Measurements from ENCODE around the gene SLK.

The SLK gene

GRCh38 chr10:103991393-103992128 lies 24.6 kb downstream of the SLK start:
- no peak for DNase-seq

DNA sequence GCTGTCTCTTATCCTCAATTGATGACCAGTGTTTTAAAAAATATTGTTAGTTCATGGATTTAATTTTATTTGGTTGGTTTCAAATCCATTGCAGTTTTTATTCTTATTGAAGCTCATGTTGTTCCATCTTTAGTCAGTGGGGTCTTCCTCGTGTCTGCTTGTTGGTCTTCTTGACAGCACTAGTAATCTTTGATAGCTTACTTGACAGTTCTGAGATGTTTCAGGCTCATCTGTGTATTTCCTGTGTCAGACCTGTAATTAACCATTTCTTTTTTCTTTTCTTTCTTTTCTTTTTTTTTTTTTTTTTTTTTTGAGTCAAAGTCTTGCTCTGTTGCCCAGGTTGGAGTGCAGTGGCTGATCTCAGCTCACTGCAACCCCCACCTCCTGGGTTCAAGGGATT lies 28.2 kb downstream of the SLK start:
- no peak for DNase-seq

- DNase-seq, result no peak
Observed at GRCh38 chr10:103998805-103999204, 31.9 kb downstream of the SLK start.

- DNase-seq, result no peak
Observed at GRCh38 chr10:104002911-104003310, 36.0 kb downstream of the SLK start.

DNA sequence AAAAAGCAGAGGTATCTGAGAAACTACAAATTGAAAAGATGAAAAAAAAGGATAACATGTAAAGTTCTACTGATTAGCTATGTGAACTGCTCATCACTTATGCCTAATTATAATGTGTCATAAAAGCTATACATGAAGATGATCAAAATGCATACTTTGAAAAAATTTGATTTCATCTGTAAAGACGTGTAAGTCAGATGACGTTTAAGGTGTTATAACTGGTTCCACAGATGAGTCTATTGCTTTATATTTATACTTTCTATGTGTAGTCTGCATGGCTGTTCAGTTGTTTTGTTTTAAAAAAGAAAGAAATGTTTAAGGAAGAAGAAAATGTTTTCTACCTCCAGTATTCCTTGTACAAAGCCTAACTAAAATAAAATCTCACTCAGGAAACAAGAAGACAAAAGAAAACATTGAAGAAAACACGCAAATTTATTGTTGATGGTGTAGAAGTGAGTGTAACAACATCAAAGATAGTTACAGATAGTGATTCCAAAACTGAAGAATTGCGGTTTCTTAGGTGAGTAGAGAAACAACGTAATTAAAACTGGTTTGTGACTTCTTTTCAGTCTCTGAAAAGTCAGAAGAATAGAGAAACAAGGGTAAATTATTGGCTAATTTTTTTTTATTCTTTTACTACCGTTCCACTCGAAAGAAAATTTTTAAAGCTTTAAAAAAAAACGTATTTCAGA lies 38.4 kb downstream of the SLK start:
- no peak for DNase-seq

- no peak for DNase-seq
Observed at GRCh38 chr10:104011904-104012303, 45.0 kb downstream of the SLK start.

- no peak for DNase-seq
Observed at GRCh38 chr10:104013489-104013888, 46.5 kb downstream of the SLK start.

- no peak for DNase-seq
Observed at GRCh38 chr10:104014176-104014575, 47.2 kb downstream of the SLK start.

GRCh38 chr10:104016661-104017060 lies 49.7 kb downstream of the SLK start:
- DNase-seq, result no peak

DNA sequence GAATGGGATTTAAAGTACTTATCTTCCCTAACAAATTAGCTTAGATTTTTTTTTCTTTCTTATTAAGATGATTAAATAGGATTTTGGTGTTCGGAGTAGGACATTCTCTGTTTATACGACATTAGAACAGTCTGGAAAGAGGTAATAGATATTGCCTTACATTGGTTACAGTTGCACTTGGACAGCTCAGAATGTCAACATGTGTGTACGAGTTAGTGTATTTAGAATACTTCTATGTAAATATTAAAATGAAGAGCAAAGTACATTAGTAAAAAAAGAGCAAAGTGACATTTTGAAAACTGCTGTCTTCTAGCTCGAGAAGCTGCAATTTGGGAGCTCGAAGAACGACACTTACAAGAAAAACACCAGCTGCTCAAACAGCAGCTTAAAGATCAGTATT lies 51.5 kb downstream of the SLK start:
- no peak for DNase-seq

GRCh38 chr10:104020020-104020419 lies 53.1 kb downstream of the SLK start:
- DNase-seq, result no peak

DNA sequence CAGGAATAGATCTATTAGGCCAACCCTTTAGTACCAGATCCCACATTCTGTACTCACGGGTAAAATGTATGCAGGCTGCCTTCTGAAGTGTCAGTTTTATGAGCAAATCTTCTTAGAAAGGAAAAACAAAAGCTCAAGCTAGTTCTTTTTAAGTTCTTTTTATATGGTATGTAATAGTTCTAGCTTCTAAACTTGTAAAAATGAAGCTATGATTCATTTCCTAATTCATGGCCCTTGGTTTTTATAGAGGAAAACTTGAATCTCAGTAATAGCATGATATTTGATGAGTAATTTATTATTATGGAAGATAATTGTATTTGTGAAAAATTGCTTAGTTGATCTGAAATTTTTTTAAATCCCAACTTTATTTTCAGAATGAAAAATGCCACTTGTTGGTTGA lies 54.3 kb downstream of the SLK start:
- DNase-seq, result no peak

DNA sequence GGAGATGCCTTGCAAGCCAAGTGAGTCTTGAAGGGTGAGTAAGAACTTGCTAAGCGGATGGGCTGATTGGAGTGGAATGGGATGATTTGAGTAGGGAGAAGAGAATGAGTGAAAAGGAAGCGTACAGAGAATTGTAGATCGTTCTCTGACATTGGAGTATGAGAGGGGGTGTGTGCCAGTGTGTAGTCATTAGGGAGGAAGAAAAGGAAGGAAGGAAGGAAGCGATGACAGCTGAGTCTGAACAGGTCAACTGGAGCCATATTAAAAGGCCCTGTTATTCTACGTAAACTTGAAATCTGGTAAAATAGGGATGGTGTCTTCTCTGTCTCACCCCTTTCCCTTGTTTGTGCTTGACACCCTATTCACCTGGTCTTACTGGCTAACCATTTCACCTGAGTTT lies 55.1 kb downstream of the SLK start:
- DNase-seq, result no peak

- no peak for DNase-seq
Observed at GRCh38 chr10:104025524-104025923, 58.6 kb downstream of the SLK start.

GRCh38 chr10:104026762-104027161 lies 59.8 kb downstream of the SLK start:
- DNase-seq, result no peak

- no peak for DNase-seq
Observed at GRCh38 chr10:104028146-104028545, 61.2 kb downstream of the SLK start.

GRCh38 chr10:104028823-104029520 lies 62.0 kb downstream of the SLK start:
- no peak for DNase-seq

DNA sequence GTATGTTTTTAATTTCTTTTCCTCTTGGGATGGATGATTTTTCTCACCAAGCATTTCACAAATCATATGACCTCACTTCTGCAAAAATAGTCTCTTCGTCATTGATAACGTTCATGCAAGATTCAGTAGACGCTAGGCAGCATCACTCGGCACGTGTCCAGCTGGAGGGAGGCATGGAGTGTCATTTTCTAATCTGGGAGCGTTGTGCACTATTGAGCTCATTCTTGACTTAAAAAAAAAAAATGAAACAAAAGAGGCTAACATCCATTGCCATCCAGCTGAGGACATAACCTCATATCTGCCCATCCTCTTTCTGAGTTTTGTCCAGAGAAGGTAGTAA lies 62.6 kb downstream of the SLK start:
- DNase-seq, result no peak

- DNase-seq, result no peak
Observed at GRCh38 chr10:104031631-104032030, 64.7 kb downstream of the SLK start.

- peak; percentile 38 for DNase-seq
Observed at GRCh38 chr10:104032144-104032775, 65.3 kb downstream of the SLK start.

DNA sequence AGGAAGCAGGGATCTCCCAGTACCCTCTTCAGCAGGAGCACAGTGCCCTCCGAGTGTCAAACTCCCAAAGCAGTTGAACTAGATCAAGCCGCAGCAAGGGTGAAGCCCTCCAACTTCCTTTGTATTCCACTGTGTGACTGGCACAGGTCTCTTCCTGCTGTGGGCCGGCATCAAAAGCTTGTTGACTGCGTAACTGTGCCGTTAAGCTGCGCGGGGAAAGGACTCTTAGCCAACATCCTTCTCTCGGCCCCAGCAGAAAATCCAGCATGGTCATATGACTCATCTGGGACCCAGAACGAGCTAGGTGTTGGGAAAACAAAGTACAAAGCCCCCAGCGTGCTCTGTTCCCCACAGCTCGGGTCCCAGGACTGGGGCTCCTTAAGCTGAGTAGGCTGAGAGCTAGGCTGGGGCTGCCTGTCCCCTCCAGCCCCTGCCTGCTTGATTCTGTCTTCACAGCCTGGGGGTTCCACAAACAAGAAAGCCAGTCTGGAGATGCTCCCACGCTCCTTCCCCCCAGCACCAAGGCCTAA lies 66.5 kb downstream of the SLK start:
- no peak for DNase-seq

GRCh38 chr10:104033966-104034365 lies 67.0 kb downstream of the SLK start:
- DNase-seq, result no peak

DNA sequence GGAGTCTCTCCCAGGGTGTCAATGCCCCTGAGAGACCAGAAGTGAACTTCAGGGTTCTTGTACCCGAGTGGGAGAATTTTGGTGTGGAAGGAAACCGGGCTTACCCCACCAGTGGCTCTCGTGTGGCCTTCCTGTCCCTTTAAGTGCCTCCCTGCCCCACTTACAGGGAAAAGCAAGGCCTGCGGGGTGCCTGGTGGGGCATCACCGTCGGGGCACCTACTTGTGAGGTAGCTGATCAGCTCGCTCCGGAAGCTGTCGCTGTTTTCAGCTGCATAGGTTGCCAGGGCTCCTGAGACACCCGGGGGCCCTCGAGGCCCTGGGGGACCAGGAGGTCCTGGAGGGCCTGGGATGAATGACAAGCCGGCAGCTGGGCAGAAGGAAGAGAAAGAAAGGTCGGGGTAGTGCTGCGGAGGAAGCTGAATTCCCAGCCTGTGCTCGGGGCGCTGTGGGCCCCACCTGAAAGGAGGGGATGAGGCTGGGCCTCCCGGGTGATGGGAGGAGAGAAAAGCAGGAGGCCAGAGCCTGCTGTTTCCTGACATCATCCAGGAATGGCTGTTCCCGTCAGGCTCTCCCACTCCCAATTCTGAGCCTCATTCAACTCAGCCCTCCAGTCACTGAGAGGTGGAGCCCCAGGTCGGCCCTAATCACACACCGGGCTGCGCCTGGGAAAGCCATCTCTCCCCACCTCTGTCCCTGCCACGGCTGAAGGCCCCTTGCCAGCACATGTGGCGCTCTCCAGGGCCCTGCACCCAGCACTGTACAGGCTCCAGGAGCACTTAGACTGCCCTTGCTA lies 67.7 kb downstream of the SLK start:
- DNase-seq, result no peak

All from NCI-H526 treated with DMSO at 0.1 percent for 48 hours (cell line).